HL-60 (cell line): ENCODE data around the gene PRR33.

ENCODE experiments used
- GABPA ChIP-seq: IDR thresholded peaks from 2 replicates; pipeline ENCODE4 v1.6.1; 2012; ENCODE audit warnings: low read depth
- POLR2AphosphoS5 ChIP-seq: IDR thresholded peaks from 2 replicates; pipeline ENCODE4 v1.6.1; 2012; ENCODE audit warnings: low read depth
- SPI1 ChIP-seq: IDR thresholded peaks from 2 replicates; pipeline ENCODE4 v1.6.1; 2012; ENCODE audit warnings: low read depth, mild to moderate bottlenecking, borderline replicate concordance
- TF ChIP-seq, protein P1 (sequence below): IDR thresholded peaks from one replicate; pipeline ENCODE4 v1.5.1; 2011; ENCODE audit warnings: low read length, control low read depth, inconsistent platforms; ENCODE audit not compliant: insufficient read depth
- TF ChIP-seq, protein P2 (sequence below): IDR thresholded peaks from 2 replicates; pipeline ENCODE4 v1.6.1; 2012; ENCODE audit warnings: low read depth; ENCODE audit not compliant: insufficient replicate concordance

GRCh38 chr11:1922481-1923081 lies 30.9 kb upstream of the PRR33 start:
- TF ChIP-seq, protein P1, sequence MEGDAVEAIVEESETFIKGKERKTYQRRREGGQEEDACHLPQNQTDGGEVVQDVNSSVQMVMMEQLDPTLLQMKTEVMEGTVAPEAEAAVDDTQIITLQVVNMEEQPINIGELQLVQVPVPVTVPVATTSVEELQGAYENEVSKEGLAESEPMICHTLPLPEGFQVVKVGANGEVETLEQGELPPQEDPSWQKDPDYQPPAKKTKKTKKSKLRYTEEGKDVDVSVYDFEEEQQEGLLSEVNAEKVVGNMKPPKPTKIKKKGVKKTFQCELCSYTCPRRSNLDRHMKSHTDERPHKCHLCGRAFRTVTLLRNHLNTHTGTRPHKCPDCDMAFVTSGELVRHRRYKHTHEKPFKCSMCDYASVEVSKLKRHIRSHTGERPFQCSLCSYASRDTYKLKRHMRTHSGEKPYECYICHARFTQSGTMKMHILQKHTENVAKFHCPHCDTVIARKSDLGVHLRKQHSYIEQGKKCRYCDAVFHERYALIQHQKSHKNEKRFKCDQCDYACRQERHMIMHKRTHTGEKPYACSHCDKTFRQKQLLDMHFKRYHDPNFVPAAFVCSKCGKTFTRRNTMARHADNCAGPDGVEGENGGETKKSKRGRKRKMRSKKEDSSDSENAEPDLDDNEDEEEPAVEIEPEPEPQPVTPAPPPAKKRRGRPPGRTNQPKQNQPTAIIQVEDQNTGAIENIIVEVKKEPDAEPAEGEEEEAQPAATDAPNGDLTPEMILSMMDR, result no peak
- no peak for TF ChIP-seq POLR2AphosphoS5
- TF ChIP-seq GABPA, result no peak
- TF ChIP-seq, protein P2, sequence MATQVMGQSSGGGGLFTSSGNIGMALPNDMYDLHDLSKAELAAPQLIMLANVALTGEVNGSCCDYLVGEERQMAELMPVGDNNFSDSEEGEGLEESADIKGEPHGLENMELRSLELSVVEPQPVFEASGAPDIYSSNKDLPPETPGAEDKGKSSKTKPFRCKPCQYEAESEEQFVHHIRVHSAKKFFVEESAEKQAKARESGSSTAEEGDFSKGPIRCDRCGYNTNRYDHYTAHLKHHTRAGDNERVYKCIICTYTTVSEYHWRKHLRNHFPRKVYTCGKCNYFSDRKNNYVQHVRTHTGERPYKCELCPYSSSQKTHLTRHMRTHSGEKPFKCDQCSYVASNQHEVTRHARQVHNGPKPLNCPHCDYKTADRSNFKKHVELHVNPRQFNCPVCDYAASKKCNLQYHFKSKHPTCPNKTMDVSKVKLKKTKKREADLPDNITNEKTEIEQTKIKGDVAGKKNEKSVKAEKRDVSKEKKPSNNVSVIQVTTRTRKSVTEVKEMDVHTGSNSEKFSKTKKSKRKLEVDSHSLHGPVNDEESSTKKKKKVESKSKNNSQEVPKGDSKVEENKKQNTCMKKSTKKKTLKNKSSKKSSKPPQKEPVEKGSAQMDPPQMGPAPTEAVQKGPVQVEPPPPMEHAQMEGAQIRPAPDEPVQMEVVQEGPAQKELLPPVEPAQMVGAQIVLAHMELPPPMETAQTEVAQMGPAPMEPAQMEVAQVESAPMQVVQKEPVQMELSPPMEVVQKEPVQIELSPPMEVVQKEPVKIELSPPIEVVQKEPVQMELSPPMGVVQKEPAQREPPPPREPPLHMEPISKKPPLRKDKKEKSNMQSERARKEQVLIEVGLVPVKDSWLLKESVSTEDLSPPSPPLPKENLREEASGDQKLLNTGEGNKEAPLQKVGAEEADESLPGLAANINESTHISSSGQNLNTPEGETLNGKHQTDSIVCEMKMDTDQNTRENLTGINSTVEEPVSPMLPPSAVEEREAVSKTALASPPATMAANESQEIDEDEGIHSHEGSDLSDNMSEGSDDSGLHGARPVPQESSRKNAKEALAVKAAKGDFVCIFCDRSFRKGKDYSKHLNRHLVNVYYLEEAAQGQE, result no peak
- TF ChIP-seq SPI1, result no peak
